HG02763 (cell line): ENCODE data around the gene SAMD1.

Experiments used
- ATAC-seq: cut with Tn5 transposase; IDR thresholded peaks from one replicate; pipeline ENCODE4 v1.9.1; 2021; ENCODE audit warnings: mild to moderate bottlenecking, moderate library complexity; ENCODE audit not compliant: unreplicated experiment

The SAMD1 gene

DNA sequence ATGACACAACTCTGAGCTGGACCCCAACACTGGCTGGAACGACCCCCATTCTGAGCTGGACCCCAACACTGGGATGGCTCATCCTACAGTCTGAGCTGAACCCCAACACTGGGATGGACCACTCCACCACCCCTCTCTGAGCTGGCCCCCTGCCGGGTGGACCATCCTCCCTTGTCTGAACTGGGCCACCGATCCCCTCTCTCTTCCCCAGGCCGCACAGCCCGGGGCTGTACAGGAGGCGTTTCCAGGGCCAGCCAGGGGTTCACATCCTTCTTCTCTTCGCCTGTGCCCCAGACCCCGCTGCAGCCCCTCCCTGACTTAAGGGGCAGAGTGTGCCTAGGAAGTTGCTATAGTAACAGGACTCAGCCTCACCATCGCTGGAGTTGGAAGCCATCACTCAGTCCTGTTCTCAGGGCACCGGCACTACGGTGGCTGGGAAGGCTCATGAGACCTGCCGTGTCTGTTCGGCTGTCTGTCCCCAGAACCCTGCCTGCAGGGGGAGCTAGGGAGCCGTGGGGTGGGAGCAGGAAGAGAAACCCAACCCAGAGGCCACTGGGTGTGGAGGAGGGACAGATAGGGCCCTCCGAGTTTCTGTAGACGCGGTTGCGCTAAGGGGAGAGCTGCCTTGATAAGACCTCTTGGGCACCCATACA is 23.3 kb upstream of the SAMD1 start:
- no peak for ATAC-seq

DNA sequence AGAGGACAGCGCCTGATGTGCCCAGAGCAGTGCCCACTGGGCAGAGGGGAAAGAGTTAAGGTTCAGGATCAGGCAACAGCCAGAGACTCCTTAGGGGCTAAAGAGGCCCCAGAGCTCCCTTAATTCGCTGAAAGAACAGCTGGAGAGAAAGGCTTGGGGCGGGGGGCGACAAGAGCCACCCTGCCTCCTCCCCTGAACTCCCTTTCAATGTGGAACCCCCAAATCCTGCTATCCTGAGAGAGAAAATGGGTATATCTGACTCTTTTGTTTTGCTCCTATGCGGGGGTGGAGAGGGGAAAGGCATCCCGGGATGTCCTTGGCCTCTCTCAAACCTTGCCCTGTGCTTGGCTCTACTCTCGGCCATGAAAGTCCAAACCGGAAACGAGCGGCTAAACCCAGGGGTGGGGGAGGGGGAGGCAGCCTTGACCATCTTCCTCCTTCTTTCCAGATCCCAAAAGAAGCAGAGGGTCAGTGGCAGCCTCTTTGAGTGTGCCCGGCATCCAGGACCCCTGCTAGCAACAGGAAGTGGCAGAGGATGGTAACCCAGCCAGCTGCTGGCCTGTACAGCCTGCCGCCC is 22.3 kb upstream of the SAMD1 start:
- ATAC-seq, result no peak

DNA sequence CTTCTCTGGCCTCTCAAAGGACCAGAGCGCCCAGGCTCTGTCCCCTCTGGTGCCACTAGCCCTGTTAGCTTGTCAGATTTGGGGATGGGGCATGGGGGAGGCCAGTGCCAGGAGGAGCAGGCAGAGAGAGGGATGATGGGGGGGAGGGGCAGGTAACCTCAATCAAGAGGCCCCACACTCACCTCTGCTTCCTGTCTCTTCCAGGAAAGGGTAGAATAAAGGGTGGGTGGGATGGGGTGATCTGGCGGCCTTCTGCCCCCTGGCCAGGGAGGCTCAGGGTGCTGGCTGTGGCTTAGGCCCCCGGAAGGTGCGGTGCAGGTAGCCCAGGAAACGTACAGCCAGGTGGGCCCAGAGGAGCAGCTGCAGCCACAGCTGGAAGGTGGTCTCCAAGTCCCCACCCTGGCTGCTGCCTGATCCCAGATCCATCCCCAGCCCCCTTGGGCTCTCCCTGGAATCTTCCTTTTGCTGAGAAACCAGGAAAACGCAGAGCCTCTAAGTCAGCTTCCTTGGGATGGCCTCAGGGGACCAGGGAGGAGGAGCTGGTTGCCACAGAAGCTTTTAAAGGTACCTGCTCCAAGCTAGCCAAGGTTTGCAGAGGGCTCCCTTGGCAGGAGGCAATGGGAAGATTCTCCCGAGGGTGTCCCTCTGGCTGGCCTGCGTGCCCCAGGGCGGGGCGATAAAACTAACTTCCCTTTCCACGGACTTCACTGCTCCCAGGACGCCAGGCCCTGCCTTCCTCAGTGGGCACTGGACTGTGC is 21.7 kb upstream of the SAMD1 start:
- no peak for ATAC-seq

DNA sequence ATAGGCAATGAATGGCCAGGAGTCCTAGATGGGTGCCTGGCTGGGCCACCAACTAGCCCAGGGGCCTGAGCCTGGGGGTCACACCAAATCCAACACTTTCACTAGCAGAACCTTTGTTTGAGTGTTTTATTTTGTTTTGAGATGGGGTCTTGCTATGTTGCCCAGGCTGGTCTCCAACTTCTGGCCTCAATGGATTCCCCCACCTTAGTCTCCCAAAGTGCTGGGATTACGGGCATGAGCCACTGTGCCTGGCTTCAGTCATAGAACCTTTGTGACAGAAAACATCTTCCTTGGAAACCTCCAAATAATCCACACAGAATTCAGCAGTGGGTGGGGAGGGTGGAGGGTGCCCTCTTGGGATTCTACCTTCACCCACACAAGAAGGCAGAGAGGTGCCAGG is 20.9 kb upstream of the SAMD1 start:
- ATAC-seq, result no peak

DNA sequence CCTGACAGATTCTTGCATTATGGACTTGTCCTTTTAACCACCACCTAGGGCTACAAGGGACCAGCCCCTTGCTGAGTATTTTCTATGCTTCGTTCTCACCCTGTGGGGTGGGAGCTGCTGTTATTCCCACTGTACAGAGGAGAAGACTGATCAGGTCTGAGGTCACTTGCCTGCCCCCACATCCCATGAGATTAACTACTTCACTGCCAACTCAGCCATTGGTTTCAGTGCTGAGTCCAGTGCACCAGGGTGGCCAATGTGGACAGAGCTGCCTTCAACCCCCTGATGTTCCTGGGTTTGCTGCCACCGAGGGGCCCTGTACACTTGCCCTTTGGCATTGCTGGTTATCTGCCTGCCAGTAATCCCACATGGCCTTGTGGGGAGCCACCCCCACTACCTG is 20.1 kb upstream of the SAMD1 start:
- ATAC-seq, result no peak

DNA sequence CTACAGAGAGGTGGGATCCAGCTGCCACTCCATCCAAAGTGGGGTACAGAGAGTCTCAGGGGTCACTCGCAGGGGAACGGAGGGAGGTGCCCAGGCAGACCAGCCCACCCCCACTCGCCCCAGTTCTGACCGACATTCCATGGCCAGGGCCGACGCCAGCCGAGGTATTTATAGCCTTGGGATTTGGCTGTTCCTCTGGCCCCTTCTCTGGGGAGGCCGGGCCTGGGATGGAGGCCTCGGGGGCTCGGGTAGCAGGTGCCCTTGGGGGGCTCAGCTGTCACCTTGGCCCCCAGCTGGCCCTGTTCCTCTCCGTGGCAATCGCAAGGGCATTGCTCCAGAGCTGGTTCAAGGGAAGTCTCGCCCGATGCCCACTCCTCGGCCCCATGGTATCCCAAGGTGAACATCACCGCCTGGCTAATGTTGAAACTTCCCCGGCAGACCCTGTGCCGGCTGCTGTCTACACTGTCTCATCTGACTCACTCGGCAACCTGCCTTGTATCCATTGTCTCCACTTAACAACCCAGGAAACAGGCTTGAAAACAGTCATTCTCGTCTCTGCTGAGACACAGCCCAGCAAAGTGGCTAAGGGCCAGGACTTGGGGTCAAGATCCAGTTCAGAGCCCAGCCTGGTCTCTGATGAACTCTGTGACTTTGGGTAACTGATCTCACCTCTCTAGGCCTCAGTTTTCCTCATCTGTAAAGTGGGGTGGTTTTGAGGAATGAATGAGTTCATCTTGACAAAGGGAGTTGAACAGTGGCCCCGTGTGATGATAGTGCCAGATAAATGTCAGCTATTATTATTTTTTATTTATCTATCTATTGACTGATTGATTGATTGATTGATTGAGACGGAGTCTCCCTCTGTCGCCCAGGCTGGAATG is 17.3 kb upstream of the SAMD1 start:
- ATAC-seq, result no peak

DNA sequence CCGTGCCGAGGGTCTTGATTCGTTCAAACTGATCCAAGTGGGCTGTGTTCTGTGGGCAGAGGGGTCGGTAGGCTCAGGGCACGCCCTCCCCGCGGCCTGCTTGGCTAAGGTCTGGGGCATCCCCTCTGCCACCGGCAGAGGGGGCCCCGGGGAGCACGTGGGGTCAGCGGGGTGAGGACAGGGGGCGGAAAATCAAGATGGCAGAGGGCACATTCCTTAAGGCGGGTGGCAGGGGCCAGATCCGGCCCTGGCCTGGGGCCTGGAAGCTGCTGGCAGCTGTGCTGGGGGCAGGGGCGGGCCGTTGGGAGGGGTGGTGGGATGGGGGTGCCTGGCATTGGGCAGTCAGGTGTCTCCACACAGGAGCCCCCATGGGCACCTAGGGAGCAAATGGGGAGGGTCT is 16.3 kb upstream of the SAMD1 start:
- ATAC-seq, result no peak

DNA sequence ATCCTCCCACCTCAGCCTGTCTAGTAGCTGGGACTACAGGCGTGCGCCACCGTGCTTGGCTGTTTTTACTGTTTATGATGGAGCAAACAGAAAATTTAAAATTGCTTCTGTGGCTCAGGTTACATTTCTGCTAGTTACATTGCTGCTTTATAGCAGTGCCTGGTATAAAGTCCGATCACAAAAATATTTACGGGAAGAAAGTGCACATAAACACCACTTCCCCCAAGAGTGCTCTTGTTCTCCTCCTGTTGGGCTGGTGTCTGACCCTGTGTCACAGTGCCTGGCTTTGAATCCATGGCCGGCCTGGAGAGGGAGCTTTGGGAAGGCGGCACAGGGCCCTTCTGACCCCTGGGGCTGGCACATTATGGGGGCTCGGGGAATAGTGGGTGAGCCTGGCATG is 15.1 kb upstream of the SAMD1 start:
- ATAC-seq, result no peak

DNA sequence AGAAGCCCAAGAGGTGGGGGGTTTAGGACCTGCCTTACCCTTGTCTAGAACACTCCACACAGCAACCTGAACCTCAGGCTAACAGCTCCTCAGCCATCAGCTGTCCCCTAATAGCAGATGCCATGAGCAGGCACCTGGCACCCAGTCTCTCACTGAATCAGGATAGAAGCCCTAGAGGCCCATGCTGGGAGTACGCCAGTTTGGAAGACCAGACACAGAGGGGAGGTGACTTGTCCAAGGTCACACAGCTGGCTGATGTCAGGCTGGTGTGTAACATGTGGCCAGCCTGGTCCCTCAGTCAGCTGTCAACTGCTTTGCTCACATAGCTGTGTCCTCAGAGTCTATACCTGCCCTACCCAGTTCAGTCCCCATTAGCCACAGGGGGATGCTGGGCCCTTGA is 12.8 kb upstream of the SAMD1 start:
- no peak for ATAC-seq

DNA sequence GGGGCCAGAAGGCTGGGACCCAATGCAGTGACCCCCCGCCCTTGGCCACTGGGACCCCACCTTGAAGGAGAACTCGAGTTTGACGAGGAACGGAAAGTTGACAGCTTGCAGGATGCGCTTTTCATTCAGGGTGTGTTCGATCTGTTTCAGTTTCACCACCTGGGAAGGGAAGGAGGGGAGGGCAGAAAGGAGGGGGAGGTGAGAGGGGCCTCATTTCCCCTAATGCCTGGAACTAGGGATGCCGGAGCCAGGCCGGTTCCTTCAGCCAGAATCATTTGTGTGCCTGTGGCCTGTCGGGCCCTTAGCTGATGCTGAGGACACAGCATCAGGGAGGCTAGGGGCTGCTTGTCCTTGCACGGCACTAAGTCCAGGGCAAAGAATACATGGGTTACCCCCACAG is 12.2 kb upstream of the SAMD1 start:
- ATAC-seq, result no peak

DNA sequence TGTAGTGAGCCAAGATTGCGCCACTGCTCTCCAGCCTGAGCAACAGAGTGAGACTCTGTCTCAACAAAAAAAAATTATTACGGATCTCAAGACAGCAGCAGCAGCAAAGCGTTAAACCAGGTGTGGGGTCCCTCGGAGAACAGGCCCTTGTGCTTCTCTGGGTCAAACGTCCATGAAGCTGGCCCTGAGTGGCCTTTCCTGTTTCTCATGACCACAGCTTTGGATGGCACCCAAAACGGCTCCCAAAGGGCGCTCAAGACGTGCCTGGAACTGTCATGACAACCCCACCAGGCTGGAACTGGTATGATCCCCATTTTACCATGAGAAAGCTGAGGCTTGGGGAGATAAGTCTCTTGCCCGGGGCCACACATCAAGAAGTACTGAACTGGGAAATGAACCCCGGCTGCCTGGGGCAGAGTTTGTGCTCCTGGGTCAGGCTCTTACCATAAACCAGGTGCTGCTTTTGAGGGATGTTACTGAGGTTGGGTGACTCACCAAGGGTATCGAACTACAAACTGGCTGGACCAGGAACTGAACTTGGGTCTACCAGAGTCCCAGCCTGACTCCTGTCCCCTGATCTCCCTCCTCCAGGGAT is 11.6 kb upstream of the SAMD1 start:
- ATAC-seq, result no peak

DNA sequence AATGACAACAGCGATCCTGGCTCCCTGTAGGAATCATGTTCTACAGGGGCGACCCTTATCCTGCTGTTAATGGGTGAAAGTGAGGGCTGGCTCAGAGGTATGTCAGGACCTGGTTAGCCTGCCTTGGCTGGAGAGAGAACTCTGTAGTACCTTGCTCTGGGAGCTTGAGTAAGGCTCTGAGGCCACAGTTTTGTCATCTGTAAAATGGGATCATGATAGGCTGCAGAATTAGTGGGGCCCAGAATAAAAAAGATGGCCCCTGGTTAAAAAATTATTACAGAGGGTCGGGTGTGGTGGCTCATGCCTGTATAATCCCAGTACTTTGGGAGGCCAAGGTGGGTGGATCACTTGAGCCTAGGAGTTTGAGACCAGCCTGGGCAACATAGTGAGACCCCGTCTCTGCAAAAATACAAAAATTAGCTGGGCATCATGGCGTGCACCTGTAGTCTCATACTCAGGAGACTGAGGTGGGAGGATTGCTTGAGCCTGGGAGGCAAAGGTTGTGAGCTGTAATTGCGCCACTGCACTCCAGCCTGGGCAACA is 10.5 kb upstream of the SAMD1 start:
- no peak for ATAC-seq

DNA sequence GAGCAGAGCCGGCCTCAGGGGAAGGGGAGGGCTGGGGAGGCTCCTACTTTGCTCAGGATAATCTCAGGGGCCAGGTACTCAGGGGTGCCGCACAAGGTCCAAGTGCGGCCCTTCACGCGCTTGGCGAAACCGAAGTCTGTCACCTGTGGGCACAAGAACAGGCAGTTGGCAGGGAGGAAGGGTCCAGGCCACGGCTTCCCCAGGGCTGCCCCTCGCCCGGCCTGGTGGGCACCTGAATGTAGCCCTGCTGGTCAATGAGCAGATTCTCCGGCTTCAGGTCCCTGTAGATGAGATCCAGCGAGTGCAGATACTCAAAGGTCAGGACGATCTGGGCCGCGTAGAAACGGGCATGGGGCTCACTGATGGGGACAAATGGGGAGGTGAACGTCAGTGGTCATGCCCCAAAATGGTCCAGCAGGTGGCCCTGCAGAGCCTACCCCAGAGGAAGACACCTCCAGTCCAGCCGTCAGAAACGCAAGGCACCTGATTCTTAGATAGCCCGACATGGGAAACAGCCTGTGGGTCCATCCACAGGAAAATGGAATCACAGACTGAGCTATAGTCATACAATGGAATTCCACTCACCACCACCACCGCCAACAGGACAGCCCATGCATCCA is 7.1 kb upstream of the SAMD1 start:
- ATAC-seq, result no peak

DNA sequence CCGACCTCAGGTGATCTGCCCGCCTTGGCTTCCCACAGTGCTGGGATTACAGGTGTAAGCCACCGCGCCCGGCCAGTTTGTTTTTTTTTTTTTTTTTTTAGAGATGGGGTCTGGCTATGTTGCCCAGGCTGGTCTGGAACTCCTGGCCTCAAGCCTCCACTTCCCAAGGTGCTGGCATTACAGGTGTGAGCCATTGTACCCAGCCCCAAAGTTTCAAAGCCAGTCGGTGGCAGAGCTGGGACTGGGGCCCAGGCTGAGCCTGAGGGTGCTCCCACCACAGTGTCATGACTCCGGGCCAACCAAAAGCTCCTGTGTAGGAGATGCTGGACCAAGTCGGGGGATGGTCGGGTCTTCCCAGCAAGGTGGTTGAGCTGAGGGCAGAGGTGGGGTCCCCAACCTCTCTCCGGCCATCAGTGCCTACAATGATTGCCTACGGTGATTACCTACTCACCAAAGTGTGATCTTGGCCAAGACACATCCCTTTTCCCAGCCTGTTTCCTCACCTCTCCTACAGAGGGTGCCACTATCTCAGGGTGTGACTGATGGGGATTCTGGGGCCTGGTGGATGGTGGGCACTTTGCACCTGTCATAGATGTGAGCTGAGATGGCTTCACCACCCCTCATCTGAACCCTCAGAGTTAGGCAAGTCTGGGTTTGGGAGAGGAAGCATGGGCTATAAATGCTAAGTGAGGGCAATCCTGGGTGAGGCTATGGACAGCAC is 5.9 kb upstream of the SAMD1 start:
- no peak for ATAC-seq

DNA sequence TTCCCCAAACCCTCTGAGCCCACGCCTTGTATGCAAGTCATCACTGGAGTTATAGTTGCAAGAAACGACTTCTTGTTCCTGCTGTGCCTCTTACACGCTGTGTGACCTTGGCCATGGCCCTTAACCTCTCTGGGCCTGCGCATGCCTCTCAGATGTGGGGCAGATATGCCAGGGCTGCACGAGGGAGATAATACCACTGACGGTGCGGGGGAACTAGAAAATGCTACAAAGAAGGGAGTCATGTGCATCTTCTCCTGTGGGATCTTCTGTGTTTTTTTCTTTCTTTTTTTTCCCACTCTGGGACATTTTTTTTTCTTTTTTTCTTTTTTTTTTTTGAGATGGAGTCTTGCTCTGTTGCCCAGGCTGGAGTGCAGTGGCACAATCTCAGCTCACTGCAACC is 4.3 kb upstream of the SAMD1 start:
- ATAC-seq, result no peak

DNA sequence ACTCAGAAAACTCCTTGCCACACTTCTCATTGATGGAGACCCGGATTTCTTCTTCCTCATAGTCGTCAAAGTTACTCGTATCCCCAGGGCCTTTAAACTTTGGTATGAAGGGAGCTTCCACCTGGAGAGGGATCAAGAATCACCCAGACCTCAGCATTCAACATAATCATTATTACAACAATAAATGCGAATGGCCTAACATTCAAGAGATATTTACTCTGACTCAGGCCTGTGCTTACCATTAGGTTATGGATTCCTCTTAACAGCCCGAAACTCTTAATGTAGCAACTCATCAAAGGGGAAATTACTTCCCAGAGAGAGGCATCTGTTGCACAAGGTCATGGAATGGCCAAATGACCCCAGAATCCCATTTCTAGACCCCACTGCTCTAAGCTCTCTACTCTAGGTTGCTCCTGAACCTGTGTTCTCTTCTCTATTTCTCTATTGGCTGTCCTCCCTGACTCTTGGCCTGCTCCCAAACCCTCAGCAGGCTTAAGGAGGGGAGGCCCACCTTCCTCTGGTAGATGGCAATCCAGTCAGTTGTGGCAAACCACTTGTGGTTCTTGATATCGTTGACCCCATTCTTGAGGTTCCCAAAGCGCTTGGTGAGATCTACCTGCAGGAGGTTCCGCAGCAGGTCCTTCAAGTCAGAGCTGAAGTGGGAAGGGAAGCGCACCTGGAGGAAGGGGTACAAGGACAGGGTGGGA is 2.7 kb upstream of the SAMD1 start:
- no peak for ATAC-seq

DNA sequence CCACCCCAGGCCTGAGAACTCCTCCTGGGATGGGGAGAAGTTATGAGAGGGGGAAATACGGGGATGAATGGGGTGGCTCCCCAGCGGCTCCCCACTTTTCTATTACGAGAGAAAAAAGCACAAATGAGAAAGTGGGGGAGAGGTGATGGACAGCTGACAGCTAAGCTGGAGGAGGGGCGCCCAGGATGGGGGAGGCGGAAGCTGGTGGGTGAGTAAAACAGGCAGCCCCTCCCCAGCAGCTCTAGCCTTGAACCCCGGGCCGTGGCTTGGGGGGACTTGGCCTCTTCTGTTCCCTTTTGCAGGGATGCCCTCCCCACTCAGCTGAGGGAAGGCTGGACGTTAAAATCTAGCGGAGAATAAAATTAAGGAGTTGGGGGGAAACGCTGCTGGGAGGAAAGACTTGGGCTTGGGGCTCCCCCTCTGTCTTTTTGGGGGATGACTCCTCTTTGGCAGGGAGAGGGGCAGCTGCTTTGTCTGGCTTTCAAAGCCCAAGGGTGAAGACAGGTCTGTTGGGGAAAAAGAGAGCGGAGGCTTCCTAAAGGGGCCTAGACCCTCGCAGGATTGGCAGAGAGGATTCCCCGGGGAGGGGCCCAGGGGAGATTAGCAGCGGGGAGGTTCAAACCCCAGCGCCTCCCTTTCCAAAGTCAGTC is 1.4 kb upstream of the SAMD1 start:
- ATAC-seq, result no peak

DNA sequence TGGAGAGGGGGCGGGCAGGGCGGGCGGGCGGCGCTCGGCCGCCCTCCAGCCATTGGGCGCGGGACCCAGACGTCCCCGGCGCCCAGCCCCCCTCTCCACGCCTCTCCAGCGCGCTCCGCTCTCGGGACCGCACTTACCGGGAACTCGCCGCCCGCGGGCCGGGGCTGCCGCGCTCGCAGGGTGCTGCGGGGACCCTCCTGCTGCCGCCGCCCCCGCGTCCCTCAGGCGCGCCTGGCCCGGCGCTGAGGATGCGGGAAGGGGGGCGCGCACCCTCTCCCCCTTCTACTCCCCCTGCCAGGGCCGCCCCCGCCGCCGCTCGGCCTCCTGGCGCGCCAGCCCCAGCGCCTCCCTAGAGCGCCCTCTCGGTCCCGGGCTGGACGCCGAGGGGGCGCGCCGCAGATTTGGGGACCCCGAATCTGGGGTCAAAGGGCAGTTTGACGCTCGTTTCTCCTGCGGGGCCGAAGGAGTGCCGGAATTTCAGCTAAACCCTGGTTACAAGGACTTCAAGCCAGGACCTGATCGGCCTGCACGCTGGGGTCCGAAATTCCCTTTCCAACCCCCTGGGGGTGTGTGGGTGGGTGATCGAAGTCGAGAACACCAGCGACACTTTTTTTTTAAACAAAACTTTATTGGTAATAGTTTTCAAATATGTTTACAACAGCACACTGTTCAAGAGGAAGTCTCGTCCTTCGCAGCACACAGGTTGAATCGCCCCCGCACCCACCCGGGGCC is 696 bp upstream of the SAMD1 start:
- peak; percentile 57 for ATAC-seq
